Measurements from ENCODE around the gene ALDH1L1.

- TF ChIP-seq CTCF (conservative IDR thresholded peaks at IDR 0.05 in 1 of 2, IDR thresholded peaks at IDR 0.05 in 1 of 2; ENCODE audit: extremely low read depth in 1 of 2, insufficient read depth in 1 of 2, low read depth in 1 of 2, low read length in 2 of 2) (no peak), EZH2 (IDR thresholded peaks at IDR 0.05; ENCODE audit: borderline replicate concordance, low read length) (no peak)
Observed at GRCh38 chr3:126208606-126209256, 28.3 kb upstream of the ALDH1L1 start.
